ENCODE results near the gene PNRC2. TPM values are rescaled to one million over a fixed set of nuclear protein-coding genes. Genes with fewer than 3 reads are reported as not detected.

PNRC2 gene, protein sequence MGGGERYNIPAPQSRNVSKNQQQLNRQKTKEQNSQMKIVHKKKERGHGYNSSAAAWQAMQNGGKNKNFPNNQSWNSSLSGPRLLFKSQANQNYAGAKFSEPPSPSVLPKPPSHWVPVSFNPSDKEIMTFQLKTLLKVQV
- total RNA-seq = 161 and 166 TPM in 2 replicates

DNA sequence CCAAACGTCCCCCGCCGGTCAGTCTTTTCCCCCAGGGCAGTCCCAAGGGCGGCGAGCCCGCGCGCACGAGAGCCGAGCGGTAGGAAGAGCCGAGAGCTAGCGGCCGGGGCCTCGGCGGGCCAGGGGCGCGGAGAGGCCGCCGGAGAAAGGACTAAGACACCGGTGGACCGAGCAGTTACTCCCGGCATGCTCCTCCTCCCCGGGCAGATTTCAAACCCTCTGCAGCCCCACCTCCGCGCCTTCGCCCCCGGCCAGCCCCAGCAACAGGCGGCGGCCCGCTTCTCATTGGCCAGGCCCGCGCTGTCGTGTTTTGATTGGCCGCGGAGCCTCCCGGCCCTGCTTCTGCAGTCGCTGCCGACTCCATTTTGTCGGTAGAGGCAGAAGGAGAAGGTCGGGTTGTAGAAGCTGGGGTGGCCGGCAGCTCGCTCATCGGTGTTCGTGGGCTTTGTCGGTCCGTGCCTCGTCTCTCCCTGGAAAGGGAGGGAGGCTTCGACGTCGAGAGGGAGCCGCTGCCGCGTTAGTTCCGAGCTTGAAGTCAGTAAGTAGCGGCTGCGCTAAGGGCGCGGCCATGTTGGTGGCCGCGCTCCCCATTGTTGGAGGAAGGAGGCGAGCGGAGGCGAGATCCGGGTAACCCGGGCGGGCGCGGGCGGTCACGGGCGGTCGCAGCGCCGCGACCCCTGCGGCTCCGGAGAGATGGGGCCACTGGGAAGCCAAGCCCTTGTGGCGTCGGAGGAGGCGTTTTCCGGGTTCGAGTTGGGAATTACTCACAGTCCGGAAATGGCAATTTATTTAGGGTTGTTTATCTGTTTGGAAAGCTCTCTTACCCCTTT is at the start of gene PNRC2:
PNRC2 (plus strand) TSS at position 368 of the 830 bp plus-strand sequence. CDS start 1,630 bp downstream, outside the sequence.

GRCh38 chr1:23913212-23913880 is 46.3 kb upstream of the PNRC2 start, which contains the start of gene CNR2:
CNR2 (minus strand) TSS chr1:23913362; CDS start chr1:23875617, 37,745 bp downstream.

GRCh38 chr1:23979881-23980727 is 20.5 kb downstream of the PNRC2 start, which contains the start of gene SRSF10:
SRSF10 (minus strand) TSS chr1:23980327; CDS start chr1:23980255, 72 bp downstream.

Small RNA genes within 50 kb of the gene (small RNA-seq; reads per million reads assigned to genes)
- gene MIR378F = not detected

Other genes with a start within 250 kb of the PNRC2 start
- gene ELOA, start 216.4 kb upstream of the PNRC2 start, total RNA-seq = 53.3 and 60.9 TPM in 2 replicates
- 31.3 and 40.0 TPM in 2 replicates for gene PITHD1, start 181.4 kb upstream of the PNRC2 start, total RNA-seq
- gene LYPLA2, start 168.7 kb upstream of the PNRC2 start, total RNA-seq = 84.0 and 88.7 TPM in 2 replicates
- 38.2 and 45.7 TPM in 2 replicates for gene GALE, start 159.1 kb upstream of the PNRC2 start, total RNA-seq
- 21.3 and 26.6 TPM in 2 replicates for gene HMGCL, start 134.4 kb upstream of the PNRC2 start, total RNA-seq
- gene FUCA1, start 91.5 kb upstream of the PNRC2 start, total RNA-seq = 6.8 and 6.9 TPM in 2 replicates
- not detected in 2 replicates for gene CNR2, start 46.5 kb upstream of the PNRC2 start, total RNA-seq
- gene SRSF10, start 20.5 kb downstream of the PNRC2 start, total RNA-seq = 157 and 159 TPM in 2 replicates
- gene MYOM3, start 152.3 kb downstream of the PNRC2 start, total RNA-seq = 0.13 and 0.36 TPM in 2 replicates
- gene IL22RA1, start 183.3 kb downstream of the PNRC2 start, total RNA-seq = 0.14 TPM in 1 of 2 replicates, not detected in the other
- gene IFNLR1, start 227.5 kb downstream of the PNRC2 start, total RNA-seq = not detected in 2 replicates